ENCODE data around the gene MYLK.

Gene MYLK

GRCh38 chr3:123883701-123884202 lies 380 bp downstream of the MYLK start:
- Histone ChIP-seq H3K4me3 (peak overlapping the region; percentile 73), H3K9ac (ENCODE audit: insufficient read length) (peak overlapping the region; percentile 39)
- DNase-seq (ENCODE audit: low read depth, low spot score) = no peak

GRCh38 chr3:123883111-123883510 lies 1.0 kb downstream of the MYLK start:
- Histone ChIP-seq H3K9ac (ENCODE audit: insufficient read length) (no peak overlapping the region), H3K4me3 (no peak overlapping the region), H3K27ac (no peak overlapping the region), H3K36me3 (ENCODE audit: insufficient read depth, low read length) (no peaks in the 10 kb centered on the region), H3K9me3 (ENCODE audit: low read depth, low read length) (no peaks in the 10 kb centered on the region; the same call in 1 of the 2 replicates)
- TF ChIP-seq POLR2AphosphoS5 (IDR thresholded peaks at IDR 0.05; ENCODE audit: borderline replicate concordance, low read depth, low read length) (no peak), FOXP2 (optimal IDR thresholded peaks at IDR 0.05; ENCODE audit: control extremely low read depth, extremely low read length, insufficient read depth) (no peak), EZH2 (IDR thresholded peaks at IDR 0.05) (no peak)
- no peak for DNase-seq (ENCODE audit: low read depth, low spot score)

More at GRCh38 chr3:123883701-123884202, 380 bp downstream of the MYLK start:
- TF ChIP-seq EZH2 (IDR thresholded peaks at IDR 0.05) (no peak), FOXP2 (optimal IDR thresholded peaks at IDR 0.05; ENCODE audit: control extremely low read depth, extremely low read length, insufficient read depth) (no peak), POLR2AphosphoS5 (IDR thresholded peaks at IDR 0.05; ENCODE audit: borderline replicate concordance, low read depth, low read length) (no peak)
- Histone ChIP-seq H3K36me3 (ENCODE audit: insufficient read depth, low read length) (no peaks in the 10 kb centered on the region), H3K9me3 (ENCODE audit: low read depth, low read length) (no peaks in the 10 kb centered on the region; the same call in 1 of the 2 replicates), H3K27ac (no peak overlapping the region)

GRCh38 chr3:123881771-123882170 lies 2.4 kb downstream of the MYLK start:
- TF ChIP-seq FOXP2 (optimal IDR thresholded peaks at IDR 0.05; ENCODE audit: control extremely low read depth, extremely low read length, insufficient read depth) = no peak
- no peak for DNase-seq (ENCODE audit: low read depth, low spot score)
- Histone ChIP-seq H3K4me3 (no peak overlapping the region), H3K9ac (ENCODE audit: insufficient read length) (no peak overlapping the region), H3K9me3 (ENCODE audit: low read depth, low read length) (no peaks in the 10 kb centered on the region), H3K27ac (no peak overlapping the region), H3K36me3 (ENCODE audit: insufficient read depth, low read length) (no peaks in the 10 kb centered on the region)

- H3K9ac ChIP-seq (ENCODE audit: insufficient read length) = no peak overlapping the region
- H3K9me3 ChIP-seq (ENCODE audit: low read depth, low read length) = no peaks in the 10 kb centered on the region
- no peak overlapping the region for H3K27ac ChIP-seq
- no peak for DNase-seq (ENCODE audit: low read depth, low spot score)
- TF ChIP-seq EZH2 (IDR thresholded peaks at IDR 0.05) = no peak
- no peak for TF ChIP-seq POLR2AphosphoS5 (IDR thresholded peaks at IDR 0.05; ENCODE audit: borderline replicate concordance, low read depth, low read length)
- TF ChIP-seq FOXP2 (optimal IDR thresholded peaks at IDR 0.05; ENCODE audit: control extremely low read depth, extremely low read length, insufficient read depth) = no peak
- H3K4me3 ChIP-seq = no peak overlapping the region
- H3K36me3 ChIP-seq (ENCODE audit: insufficient read depth, low read length) = no peaks in the 10 kb centered on the region
Observed at GRCh38 chr3:123880998-123881561, 3.1 kb downstream of the MYLK start.

DNA sequence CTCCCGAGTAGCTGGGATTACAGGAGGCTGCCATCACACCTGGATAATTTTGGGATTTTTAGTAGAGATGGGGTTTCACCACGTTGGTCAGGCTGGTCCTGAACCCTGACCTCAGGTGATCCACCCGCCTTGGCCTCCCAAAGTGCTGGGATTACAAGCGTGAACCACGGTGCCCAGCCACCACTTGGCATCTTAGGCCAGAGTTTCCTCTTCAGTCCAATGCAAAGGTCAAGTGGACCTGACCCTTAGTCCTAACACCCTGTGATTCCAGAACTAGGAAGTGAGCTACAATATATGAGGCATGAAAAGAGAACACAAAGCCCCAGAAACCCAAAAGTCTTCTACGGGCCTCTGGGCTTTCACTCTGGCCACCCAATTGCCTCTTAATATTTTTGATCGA lies 5.3 kb downstream of the MYLK start:
- Histone ChIP-seq H3K4me3 (no peak overlapping the region), H3K36me3 (ENCODE audit: insufficient read depth, low read length) (no peaks in the 10 kb centered on the region), H3K9me3 (ENCODE audit: low read depth, low read length) (no peaks in the 10 kb centered on the region; the same call in 1 of the 2 replicates), H3K27ac (no peak overlapping the region), H3K9ac (ENCODE audit: insufficient read length) (no peak overlapping the region)
- TF ChIP-seq POLR2AphosphoS5 (IDR thresholded peaks at IDR 0.05; ENCODE audit: borderline replicate concordance, low read depth, low read length) (no peak), EZH2 (IDR thresholded peaks at IDR 0.05) (no peak), FOXP2 (optimal IDR thresholded peaks at IDR 0.05; ENCODE audit: control extremely low read depth, extremely low read length, insufficient read depth) (no peak)
- no peak for DNase-seq (ENCODE audit: low read depth, low spot score)

GRCh38 chr3:123877965-123878364 lies 6.2 kb downstream of the MYLK start:
- H3K9ac ChIP-seq (ENCODE audit: insufficient read length) = no peak overlapping the region
- H3K4me3 ChIP-seq = no peak overlapping the region
- no peak for TF ChIP-seq POLR2AphosphoS5 (IDR thresholded peaks at IDR 0.05; ENCODE audit: borderline replicate concordance, low read depth, low read length)
- no peak for TF ChIP-seq EZH2 (IDR thresholded peaks at IDR 0.05)
- TF ChIP-seq FOXP2 (optimal IDR thresholded peaks at IDR 0.05; ENCODE audit: control extremely low read depth, extremely low read length, insufficient read depth) = no peak
- DNase-seq (ENCODE audit: low read depth, low spot score) = no peak
- H3K9me3 ChIP-seq (ENCODE audit: low read depth, low read length) = no peaks in the 10 kb centered on the region; the same call in 1 of the 2 replicates
- no peak overlapping the region for H3K27ac ChIP-seq
- no peaks in the 10 kb centered on the region for H3K36me3 ChIP-seq (ENCODE audit: insufficient read depth, low read length)

GRCh38 chr3:123877466-123877865 lies 6.7 kb downstream of the MYLK start:
- no peak for TF ChIP-seq FOXP2 (optimal IDR thresholded peaks at IDR 0.05; ENCODE audit: control extremely low read depth, extremely low read length, insufficient read depth)
- TF ChIP-seq POLR2AphosphoS5 (IDR thresholded peaks at IDR 0.05; ENCODE audit: borderline replicate concordance, low read depth, low read length) = no peak
- TF ChIP-seq EZH2 (IDR thresholded peaks at IDR 0.05) = no peak
- H3K9me3 ChIP-seq (ENCODE audit: low read depth, low read length) = no peaks in the 10 kb centered on the region; the same call in 1 of the 2 replicates
- no peak overlapping the region for H3K27ac ChIP-seq
- H3K4me3 ChIP-seq = no peak overlapping the region
- no peak overlapping the region for H3K9ac ChIP-seq (ENCODE audit: insufficient read length)
- H3K36me3 ChIP-seq (ENCODE audit: insufficient read depth, low read length) = no peaks in the 10 kb centered on the region
- no peak for DNase-seq (ENCODE audit: low read depth, low spot score)

GRCh38 chr3:123876858-123877257 lies 7.3 kb downstream of the MYLK start:
- TF ChIP-seq POLR2AphosphoS5 (IDR thresholded peaks at IDR 0.05; ENCODE audit: borderline replicate concordance, low read depth, low read length) (no peak), FOXP2 (optimal IDR thresholded peaks at IDR 0.05; ENCODE audit: control extremely low read depth, extremely low read length, insufficient read depth) (no peak), EZH2 (IDR thresholded peaks at IDR 0.05) (no peak)
- Histone ChIP-seq H3K9ac (ENCODE audit: insufficient read length) (no peak overlapping the region), H3K4me3 (no peak overlapping the region), H3K36me3 (ENCODE audit: insufficient read depth, low read length) (no peaks in the 10 kb centered on the region), H3K9me3 (ENCODE audit: low read depth, low read length) (no peaks in the 10 kb centered on the region; the same call in 1 of the 2 replicates), H3K27ac (no peak overlapping the region)
- DNase-seq (ENCODE audit: low read depth, low spot score) = no peak

- Histone ChIP-seq H3K9ac (ENCODE audit: insufficient read length) (no peak overlapping the region), H3K9me3 (ENCODE audit: low read depth, low read length) (no peaks in the 10 kb centered on the region; the same call in 1 of the 2 replicates), H3K27ac (no peak overlapping the region), H3K4me3 (no peak overlapping the region), H3K36me3 (ENCODE audit: insufficient read depth, low read length) (no peaks in the 10 kb centered on the region)
- no peak for DNase-seq (ENCODE audit: low read depth, low spot score)
- TF ChIP-seq POLR2AphosphoS5 (IDR thresholded peaks at IDR 0.05; ENCODE audit: borderline replicate concordance, low read depth, low read length) (no peak), EZH2 (IDR thresholded peaks at IDR 0.05) (no peak), FOXP2 (optimal IDR thresholded peaks at IDR 0.05; ENCODE audit: control extremely low read depth, extremely low read length, insufficient read depth) (no peak)
Observed at GRCh38 chr3:123872621-123873020, 11.5 kb downstream of the MYLK start.

Measured in SK-N-MC (cell line).